Fibroblast of villous mesenchyme (primary cell): ENCODE results near the gene PRICKLE2. TPM values are rescaled to one million over a fixed set of nuclear protein-coding genes. Genes with fewer than 3 reads are reported as not detected.

Experiments
- DNase-seq: peaks from one replicate; pipeline ENCODE4 v3.0.0-alpha.2; 2010; ENCODE audit warnings: low read depth
- H3K4me3 ChIP-seq: 2 replicates; pipeline ENCODE4 v1.5.1; 2011; ENCODE audit warnings: low read depth, mild to moderate bottlenecking, low read length
- total RNA-seq: library from RNA; depleted of rRNA; stranded (reverse); fragments of >200 nt; gene quantifications from 2 replicates; pipeline ENCODE4 v1.2.3, GENCODE V29; 2012
- TF ChIP-seq, protein P1 (sequence below): IDR thresholded peaks from 2 replicates; pipeline ENCODE4 v1.5.1; 2012; ENCODE audit warnings: low read depth, mild to moderate bottlenecking, low read length; ENCODE audit not compliant: insufficient read depth

The PRICKLE2 gene
- total RNA-seq, 1 donor, result 36.3 TPM

DNA sequence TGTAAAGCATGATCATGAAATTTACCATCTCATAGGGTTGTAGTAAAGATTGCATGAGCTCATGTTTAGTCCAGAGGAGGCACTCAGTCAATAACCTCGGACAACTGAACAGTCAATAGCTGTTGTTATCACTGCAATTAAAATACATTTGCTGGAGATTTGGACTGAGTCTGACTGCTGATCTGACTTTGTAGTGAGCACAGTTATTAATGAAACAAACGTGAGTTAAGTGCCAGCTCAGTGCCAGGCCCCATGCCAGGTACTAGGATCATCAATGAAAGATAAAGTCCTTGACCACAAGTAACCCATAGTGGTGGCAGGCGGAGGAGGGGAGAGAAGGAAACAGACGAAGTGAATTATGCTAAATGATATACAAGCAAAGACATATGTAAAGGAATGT is 43.7 kb upstream of the PRICKLE2 start:
- H3K4me3 ChIP-seq, result no peak overlapping the region
- TF ChIP-seq, protein P1, sequence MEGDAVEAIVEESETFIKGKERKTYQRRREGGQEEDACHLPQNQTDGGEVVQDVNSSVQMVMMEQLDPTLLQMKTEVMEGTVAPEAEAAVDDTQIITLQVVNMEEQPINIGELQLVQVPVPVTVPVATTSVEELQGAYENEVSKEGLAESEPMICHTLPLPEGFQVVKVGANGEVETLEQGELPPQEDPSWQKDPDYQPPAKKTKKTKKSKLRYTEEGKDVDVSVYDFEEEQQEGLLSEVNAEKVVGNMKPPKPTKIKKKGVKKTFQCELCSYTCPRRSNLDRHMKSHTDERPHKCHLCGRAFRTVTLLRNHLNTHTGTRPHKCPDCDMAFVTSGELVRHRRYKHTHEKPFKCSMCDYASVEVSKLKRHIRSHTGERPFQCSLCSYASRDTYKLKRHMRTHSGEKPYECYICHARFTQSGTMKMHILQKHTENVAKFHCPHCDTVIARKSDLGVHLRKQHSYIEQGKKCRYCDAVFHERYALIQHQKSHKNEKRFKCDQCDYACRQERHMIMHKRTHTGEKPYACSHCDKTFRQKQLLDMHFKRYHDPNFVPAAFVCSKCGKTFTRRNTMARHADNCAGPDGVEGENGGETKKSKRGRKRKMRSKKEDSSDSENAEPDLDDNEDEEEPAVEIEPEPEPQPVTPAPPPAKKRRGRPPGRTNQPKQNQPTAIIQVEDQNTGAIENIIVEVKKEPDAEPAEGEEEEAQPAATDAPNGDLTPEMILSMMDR, result no peak
- DNase-seq, result no peak

DNA sequence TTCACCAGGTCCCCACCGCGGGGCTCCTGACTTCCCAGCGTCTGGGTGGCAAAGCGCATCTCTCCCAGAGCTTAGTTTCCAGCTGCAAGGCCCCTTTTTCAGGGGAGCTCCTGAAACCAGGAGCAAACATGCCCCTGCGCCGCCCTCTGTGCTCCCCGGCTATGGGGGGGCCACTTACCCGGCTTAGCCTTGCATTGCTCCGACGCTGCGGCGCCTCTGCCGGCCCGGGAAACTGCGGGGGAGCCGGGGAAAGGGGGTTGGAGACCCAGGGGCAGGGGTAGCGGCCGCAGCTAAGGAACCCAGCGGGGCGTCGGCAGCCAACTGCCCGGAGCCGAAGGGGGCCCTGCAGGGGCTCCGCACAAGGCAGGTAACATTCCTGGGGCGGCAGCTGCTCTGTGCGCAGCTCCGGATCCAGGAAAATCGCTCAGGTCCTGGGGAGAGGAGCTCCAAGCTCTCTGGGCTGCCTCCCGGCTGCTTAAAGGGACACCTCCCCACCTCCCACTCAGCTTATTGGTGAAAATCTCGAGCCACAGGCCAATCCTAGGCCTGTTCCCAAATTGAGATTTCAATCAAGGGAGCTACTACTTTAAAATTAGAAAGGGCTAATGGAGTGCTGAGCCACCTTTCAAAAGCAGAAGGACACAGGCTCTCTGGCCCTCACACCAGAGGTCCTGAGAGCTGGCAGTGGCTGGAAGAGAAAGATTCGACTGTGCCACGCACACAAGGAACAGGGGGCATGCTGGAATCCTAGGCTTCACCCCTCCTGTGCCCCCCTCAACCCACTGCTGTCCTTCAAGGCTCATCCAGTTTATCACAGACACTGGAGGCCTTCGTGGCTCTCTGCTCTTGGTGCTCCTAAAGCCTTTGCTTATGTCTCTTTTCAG is 42.7 kb upstream of the PRICKLE2 start:
- H3K4me3 ChIP-seq, result peak overlapping the region; percentile 79
- TF ChIP-seq, protein P1, result no peak
- peak; percentile 82 for DNase-seq

DNA sequence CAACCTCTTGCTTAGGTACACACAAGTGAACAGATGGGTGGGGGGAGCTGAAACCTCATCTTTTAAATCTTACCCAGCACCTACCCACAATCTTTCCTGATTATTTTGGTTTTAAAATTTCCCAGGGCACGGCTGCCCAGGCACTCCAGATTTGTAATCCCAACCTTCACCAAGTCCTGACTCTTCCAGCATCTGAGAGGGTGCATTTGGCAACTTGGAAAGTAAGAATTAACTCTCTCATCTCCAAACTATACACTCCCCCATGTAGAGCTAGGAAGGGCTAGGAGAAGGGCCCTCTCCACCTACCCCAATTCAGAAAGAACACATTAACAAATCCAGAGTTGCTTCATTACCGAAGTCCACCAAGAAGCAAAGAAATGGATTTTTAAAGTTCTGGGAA is 41.7 kb upstream of the PRICKLE2 start:
- TF ChIP-seq, protein P1, result no peak
- no peak for DNase-seq
- H3K4me3 ChIP-seq, result peak overlapping the region; percentile 79

DNA sequence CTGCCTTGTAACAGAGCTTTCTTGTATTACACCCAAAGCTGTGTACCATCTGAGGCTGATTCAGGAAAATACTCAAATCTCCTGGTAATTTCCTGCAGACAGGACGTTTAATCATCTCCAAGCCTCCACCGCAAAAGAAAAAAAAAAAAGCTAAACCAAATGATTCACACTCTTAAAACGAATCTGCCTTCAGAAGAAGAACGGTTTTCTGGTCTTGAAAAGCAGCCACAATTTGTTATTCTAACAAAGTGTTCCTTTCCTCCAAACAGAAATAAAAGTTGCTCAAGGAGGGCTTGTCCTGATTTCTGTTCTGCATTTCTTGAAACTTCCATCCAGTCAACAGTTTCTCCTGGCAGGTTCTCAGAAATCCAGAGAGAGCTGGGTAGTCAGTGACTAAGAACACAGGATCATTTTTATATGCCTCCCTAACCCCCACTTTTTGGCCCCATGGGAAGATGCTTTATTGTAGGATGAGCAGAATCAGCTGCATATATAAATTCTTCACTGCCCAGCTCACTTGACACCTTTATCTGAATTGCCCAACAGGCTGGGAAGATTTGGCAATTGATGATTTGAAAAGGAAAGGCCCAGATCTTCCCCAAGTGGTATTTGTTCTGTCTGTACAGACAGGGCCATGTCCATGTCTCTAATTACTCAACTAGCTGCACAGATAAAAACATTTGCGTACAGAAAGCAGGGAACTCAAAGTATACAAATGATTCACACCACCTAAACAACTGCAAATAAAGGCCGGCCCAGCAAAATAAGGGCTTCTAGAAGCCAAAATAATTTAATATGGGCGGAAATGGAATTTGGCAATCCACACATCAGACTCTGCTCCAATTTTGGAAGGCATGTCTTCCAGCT is 41.0 kb upstream of the PRICKLE2 start:
- TF ChIP-seq, protein P1, result no peak
- peak overlapping the region; percentile 79 for H3K4me3 ChIP-seq
- peak; percentile 99 for DNase-seq

DNA sequence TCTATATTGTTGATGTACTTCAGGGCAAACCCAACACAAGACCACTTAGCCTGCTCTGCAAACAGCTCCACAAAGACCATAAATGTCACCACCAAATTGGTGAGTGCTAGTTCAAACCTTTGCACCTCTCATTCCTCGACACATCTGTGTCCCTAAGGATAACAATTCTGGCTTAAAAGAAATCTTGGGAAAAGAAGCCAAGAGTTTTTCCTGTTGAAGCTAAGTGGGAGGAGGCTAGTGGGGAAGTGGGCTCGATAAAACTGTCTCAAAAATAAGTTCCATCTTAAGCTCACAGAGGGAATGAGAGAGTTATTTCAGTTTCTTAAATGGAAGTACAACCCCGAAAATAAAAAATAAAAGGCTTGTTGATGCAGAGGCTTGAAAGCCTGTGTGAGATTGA is 40.4 kb upstream of the PRICKLE2 start:
- TF ChIP-seq, protein P1, result no peak
- H3K4me3 ChIP-seq, result peak overlapping the region; percentile 79
- DNase-seq, result no peak

DNA sequence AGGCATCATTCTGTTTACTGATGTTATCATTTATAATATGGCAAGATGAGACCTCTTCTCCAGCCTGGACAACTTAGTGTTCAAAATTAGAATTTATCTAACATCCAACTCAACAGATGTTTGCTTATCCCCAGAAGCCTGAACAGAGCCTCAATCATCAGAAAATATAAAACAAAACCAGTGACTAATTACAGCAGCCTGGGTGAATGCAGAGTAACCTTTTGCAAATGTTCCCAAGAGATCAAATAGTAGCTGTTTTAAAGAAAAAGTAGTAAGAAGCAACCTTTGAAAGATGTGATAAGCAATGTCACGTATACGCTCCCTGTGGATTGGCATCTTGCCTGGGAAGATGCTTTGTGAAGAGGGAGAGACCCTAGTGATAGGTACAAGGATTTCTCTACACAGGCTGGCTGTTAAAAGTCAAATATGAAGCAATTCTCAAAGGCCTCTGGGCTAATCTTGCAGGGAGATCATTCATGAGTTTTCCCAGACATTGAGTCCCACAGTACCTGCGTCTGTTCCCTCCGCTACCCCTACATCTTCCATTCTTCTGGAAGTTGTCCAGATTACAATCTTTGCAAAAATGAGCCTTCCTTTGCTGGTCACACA is 39.3 kb upstream of the PRICKLE2 start:
- DNase-seq, result peak; percentile 86
- peak overlapping the region; percentile 79 for H3K4me3 ChIP-seq
- TF ChIP-seq, protein P1, result no peak
